OCI-LY3 (cell line): ENCODE data around the gene VAC14.

ENCODE experiments used
- CTCF ChIP-seq: fragments of 200-600, 300-600 bp; sonication (generic); IDR thresholded peaks from 2 replicates; pipeline ENCODE4 v1.5.1; 2014; ENCODE audit warnings: antibody characterized with exemption, low read length, low read depth
- EZH2phosphoT487 ChIP-seq: fragments of 200-600 bp; shearing (Covaris generic); IDR thresholded peaks from 2 replicates; pipeline ENCODE4 v1.6.1; 2018; ENCODE audit warnings: antibody characterized with exemption, mixed run types, low read depth

GRCh38 chr16:70730031-70730430, 70.9 kb downstream of the VAC14 start:
- TF ChIP-seq CTCF (no peak), EZH2phosphoT487 (no peak)
